Mesothelial cell of epicardium (in vitro differentiated cells): ENCODE results near the gene CAPSL. TPM values are rescaled to one million over a fixed set of nuclear protein-coding genes. Genes with fewer than 3 reads are reported as not detected.
"Not testable (repeated sequence)": the region's sequence is repeated elsewhere in the genome, so short reads cannot be mapped to it uniquely, and the experiment has no call there.

Experiments
- DNase-seq, 2 experiments: peaks; one replicate each; pipeline ENCODE4 v3.0.0; 2021; ENCODE audit warnings: low spot score in 2 of 2; ENCODE audit not compliant: unreplicated experiment in 2 of 2
- H3K27ac Mint-ChIP-seq: 2 replicates; pipeline ENCODE4 v1.8.0; 2021; ENCODE audit warnings: mixed read lengths
- H3K27me3 Mint-ChIP-seq: 2 replicates; pipeline ENCODE4 v1.8.0; 2021; ENCODE audit warnings: low read depth, mixed read lengths
- H3K36me3 Mint-ChIP-seq: 2 replicates; pipeline ENCODE4 v1.8.0; 2021; ENCODE audit warnings: mixed read lengths
- H3K4me1 Mint-ChIP-seq: 2 replicates; pipeline ENCODE4 v1.8.0; 2021; ENCODE audit warnings: mixed read lengths
- H3K4me3 Mint-ChIP-seq: 2 replicates; pipeline ENCODE4 v1.8.0; 2021; ENCODE audit warnings: mild to moderate bottlenecking, moderate library complexity, mixed read lengths
- H3K9me3 Mint-ChIP-seq: 2 replicates; pipeline ENCODE4 v1.8.0; 2021; ENCODE audit warnings: mixed read lengths
- total RNA-seq: library from RNA; stranded (reverse); gene quantifications from 3 replicates; pipeline ENCODE4 v1.2.1, GENCODE V29; 2021
- TF ChIP-seq, protein P1 (sequence below): fragments of 200-600 bp; sonication (generic); IDR thresholded peaks from one replicate; pipeline ENCODE4 v1.5.0; 2021; ENCODE audit warnings: antibody characterized with exemption; ENCODE audit not compliant: unreplicated experiment

The CAPSL gene
- total RNA-seq: not detected in 3 replicates

DNA sequence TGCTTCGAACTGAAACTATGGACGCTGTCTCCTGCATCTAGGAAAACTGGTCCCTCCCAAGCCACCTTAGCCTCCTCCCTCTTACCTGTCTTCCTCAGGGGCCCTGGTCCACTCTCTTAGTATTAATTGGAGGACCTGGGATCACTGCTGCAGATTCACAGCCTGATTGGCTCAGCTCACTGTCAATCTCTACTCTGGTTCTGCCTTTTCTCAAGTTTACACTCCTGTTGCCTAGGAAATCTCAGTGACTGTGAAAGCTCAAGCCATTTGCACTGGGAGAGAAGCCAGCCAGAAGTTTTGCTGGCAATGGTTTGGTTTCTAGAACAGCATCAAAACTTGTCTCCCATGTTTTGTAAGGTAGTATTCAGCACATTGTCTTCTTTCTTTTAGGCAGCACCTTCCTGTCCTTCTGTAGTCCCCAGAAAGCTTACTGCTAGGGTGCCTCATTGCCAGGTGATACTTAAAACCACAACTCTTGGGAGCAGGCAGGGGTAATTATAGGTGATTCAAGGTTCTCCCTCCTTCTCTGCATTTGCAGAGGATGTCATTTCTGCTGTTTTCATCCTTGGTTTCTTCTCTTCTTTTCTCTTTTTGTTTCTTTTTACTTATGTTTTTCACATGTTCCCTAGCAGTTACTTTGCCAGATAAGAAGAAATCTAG, at the start of gene CAPSL:
CAPSL (minus strand) TSS at position 55 of the 660 bp plus-strand sequence. CDS start 17,502 bp downstream, outside the sequence.
- no peaks in the 10 kb centered on the region for H3K9me3 Mint-ChIP-seq
- H3K27ac Mint-ChIP-seq: peak within 1 kb of the TSS; percentile 11
- no peaks in the 10 kb centered on the region for H3K36me3 Mint-ChIP-seq
- H3K27me3 Mint-ChIP-seq: peaks cover 25% of the 10 kb centered on the region
- H3K4me3 Mint-ChIP-seq: no peak within 1 kb of the TSS
- TF ChIP-seq, protein P1, sequence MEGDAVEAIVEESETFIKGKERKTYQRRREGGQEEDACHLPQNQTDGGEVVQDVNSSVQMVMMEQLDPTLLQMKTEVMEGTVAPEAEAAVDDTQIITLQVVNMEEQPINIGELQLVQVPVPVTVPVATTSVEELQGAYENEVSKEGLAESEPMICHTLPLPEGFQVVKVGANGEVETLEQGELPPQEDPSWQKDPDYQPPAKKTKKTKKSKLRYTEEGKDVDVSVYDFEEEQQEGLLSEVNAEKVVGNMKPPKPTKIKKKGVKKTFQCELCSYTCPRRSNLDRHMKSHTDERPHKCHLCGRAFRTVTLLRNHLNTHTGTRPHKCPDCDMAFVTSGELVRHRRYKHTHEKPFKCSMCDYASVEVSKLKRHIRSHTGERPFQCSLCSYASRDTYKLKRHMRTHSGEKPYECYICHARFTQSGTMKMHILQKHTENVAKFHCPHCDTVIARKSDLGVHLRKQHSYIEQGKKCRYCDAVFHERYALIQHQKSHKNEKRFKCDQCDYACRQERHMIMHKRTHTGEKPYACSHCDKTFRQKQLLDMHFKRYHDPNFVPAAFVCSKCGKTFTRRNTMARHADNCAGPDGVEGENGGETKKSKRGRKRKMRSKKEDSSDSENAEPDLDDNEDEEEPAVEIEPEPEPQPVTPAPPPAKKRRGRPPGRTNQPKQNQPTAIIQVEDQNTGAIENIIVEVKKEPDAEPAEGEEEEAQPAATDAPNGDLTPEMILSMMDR: no peak
- peaks cover 7% of the 10 kb centered on the region for H3K4me1 Mint-ChIP-seq
- peak; percentile 41 to 73 for DNase-seq

DNA sequence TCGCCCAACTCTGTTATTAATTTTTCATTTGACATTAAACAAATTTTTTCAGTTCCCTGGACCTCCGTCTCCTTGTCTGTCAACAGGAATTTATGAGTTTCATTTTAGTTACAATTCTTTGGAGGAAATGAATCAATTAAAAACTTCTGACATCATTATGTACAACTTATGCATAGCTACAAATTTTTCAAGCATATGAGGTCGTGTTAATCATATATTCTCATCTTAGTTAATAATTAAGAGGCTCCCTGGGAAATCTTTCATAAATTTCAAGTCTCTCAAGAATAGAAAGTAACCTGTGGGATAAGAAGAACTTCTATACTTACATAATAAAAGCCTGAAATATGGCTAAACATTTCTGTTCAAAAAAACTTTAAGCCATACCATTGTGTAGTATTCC, 49.4 kb upstream of the CAPSL start:
- no peak for DNase-seq

DNA sequence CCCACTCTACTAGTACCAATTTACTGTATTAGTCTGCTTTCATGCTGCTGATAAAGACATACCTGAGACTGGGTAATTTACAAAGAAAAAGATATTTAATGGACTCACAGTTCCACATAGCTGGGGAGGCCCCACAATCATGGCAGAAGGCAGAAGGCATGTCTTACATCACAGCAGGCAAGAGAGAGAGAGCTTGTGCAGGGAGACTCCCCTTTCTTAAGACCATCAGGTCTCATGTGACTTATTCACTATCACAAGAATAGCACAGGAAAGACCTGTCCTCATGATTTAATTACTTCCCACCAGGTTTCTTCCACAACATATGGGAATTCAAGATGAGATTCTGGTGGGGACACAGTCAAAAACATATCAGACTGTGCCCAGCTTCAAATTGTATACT, 41.3 kb upstream of the CAPSL start:
- DNase-seq: no peak
- Mint-ChIP-seq H3K4me1 (no peaks in the 10 kb centered on the region), H3K36me3 (peaks cover 4% of the 10 kb centered on the region), H3K27ac (no peak overlapping the region), H3K4me3 (no peak overlapping the region), H3K27me3 (no peaks in the 10 kb centered on the region), H3K9me3 (peaks cover 51% of the 10 kb centered on the region)
- TF ChIP-seq, protein P1: no peak

More for the DNA sequence above, 49.4 kb upstream of the CAPSL start:
- Mint-ChIP-seq H3K27ac (no peak overlapping the region), H3K4me3 (no peak overlapping the region), H3K27me3 (peaks cover 40% of the 10 kb centered on the region), H3K9me3 (peaks cover 11% of the 10 kb centered on the region), H3K4me1 (peaks cover 10% of the 10 kb centered on the region), H3K36me3 (no peaks in the 10 kb centered on the region)
- TF ChIP-seq, protein P1: no peak

DNA sequence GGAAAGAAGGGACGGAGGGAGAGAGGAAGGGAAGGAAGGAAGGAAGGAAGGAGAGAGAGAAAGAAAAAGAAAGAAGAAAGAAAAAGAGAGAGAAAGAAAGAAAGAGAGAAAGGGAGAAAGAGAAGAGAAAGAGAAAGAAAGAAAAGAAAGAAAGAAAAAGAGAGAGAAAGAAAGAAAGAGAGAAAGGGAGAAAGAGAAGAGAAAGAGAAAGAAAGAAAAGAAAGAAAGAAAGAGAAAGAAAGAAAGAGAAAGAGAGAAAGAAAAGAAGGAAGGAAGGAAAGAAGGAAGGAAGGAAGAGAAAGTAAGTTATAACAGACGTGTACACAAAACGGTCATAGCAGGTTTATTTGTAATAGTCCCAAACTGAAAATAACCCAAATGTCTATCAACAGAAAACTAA, 38.4 kb upstream of the CAPSL start:
- not testable (repeated sequence) for H3K27ac Mint-ChIP-seq, H3K4me1 Mint-ChIP-seq, DNase-seq, H3K4me3 Mint-ChIP-seq, H3K27me3 Mint-ChIP-seq, H3K36me3 Mint-ChIP-seq
- H3K9me3 Mint-ChIP-seq: peaks cover 33% of the 10 kb centered on the region

DNA sequence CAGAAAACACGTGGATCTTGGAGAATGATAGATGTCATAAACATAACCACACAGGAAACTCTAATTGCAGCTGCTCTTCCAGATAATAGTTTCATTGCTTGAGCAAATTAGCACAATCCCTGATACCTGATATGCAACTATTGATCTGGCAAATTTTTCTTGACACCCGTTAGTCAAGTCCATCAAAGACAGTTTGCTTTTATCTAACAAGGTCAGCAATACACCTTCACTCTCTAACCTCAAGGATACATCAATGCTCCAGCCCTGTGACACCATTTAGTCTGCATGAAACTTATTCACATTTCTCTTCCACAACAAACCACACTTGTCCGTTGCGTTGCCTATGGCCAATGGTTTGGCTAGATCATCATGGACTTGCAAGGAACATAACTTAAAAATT, 36.1 kb upstream of the CAPSL start:
- H3K27ac Mint-ChIP-seq: no peak overlapping the region
- H3K4me1 Mint-ChIP-seq: no peaks in the 10 kb centered on the region
- no peak for DNase-seq
- H3K27me3 Mint-ChIP-seq: peaks cover 5% of the 10 kb centered on the region
- no peak overlapping the region for H3K4me3 Mint-ChIP-seq
- H3K36me3 Mint-ChIP-seq: no peaks in the 10 kb centered on the region
- TF ChIP-seq, protein P1: no peak
- H3K9me3 Mint-ChIP-seq: peaks cover 28% of the 10 kb centered on the region

DNA sequence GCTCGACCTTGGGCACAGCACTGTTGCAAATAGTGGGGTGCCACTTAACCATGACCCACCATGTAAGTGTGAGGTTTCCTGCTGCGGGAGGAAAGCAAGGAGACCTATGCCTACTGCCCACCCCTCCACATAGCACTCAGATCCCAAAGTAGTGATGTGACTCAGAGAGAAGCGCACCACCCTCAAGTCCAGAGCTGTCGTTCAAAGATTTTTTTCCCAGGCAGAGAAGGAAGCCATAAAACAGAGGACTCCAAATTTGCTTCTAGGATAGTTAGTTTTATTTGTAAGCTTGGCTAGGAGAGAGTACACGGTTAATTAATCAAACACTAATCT, 33.4 kb upstream of the CAPSL start:
- TF ChIP-seq, protein P1: no peak
- no peak overlapping the region for H3K4me3 Mint-ChIP-seq

More for the DNA sequence above, 33.4 kb upstream of the CAPSL start:
- Mint-ChIP-seq H3K4me1 (no peaks in the 10 kb centered on the region), H3K27ac (no peak overlapping the region), H3K9me3 (peaks cover 16% of the 10 kb centered on the region), H3K36me3 (no peaks in the 10 kb centered on the region), H3K27me3 (peaks cover 14% of the 10 kb centered on the region)
- DNase-seq: no peak
